ENCODE measurements around the gene CNTNAP2.
"Not testable (repeated sequence)": the region's sequence is repeated elsewhere in the genome, so short reads cannot be mapped to it uniquely, and the experiment has no call there.

CNTNAP2 gene

GRCh38 chr7:146889806-146890555, 773.4 kb downstream of the CNTNAP2 start:
- DNase-seq (ENCODE audit: low read depth): no peak

- DNase-seq (ENCODE audit: low read depth): no peak
Observed at GRCh38 chr7:146892151-146892550, 775.5 kb downstream of the CNTNAP2 start.

- no peak for DNase-seq (ENCODE audit: low read depth)
Observed at GRCh38 chr7:146894927-146895326, 778.3 kb downstream of the CNTNAP2 start.

- no peak for DNase-seq (ENCODE audit: low read depth)
Observed at GRCh38 chr7:146902266-146902665, 785.7 kb downstream of the CNTNAP2 start.

- DNase-seq (ENCODE audit: low read depth): no peak
Observed at GRCh38 chr7:146902728-146903127, 786.1 kb downstream of the CNTNAP2 start.

- DNase-seq (ENCODE audit: low read depth): not testable (repeated sequence)
Observed at GRCh38 chr7:146905746-146906145, 789.1 kb downstream of the CNTNAP2 start.

GRCh38 chr7:146922782-146923181, 806.2 kb downstream of the CNTNAP2 start:
- no peak for DNase-seq (ENCODE audit: low read depth)

- DNase-seq (ENCODE audit: low read depth): no peak
Observed at GRCh38 chr7:146926841-146927240, 810.2 kb downstream of the CNTNAP2 start.

GRCh38 chr7:146937836-146938235, 821.2 kb downstream of the CNTNAP2 start:
- DNase-seq (ENCODE audit: low read depth): no peak

- no peak for DNase-seq (ENCODE audit: low read depth)
Observed at GRCh38 chr7:146943483-146943882, 826.9 kb downstream of the CNTNAP2 start.

GRCh38 chr7:146948703-146949102, 832.1 kb downstream of the CNTNAP2 start:
- no peak for DNase-seq (ENCODE audit: low read depth)

- no peak for DNase-seq (ENCODE audit: low read depth)
Observed at GRCh38 chr7:146956321-146956720, 839.7 kb downstream of the CNTNAP2 start.

GRCh38 chr7:146956853-146957252, 840.3 kb downstream of the CNTNAP2 start:
- DNase-seq (ENCODE audit: low read depth): no peak

GRCh38 chr7:146960773-146961391, 844.3 kb downstream of the CNTNAP2 start:
- no peak for DNase-seq (ENCODE audit: low read depth)

GRCh38 chr7:146961617-146962016, 845.0 kb downstream of the CNTNAP2 start:
- no peak for DNase-seq (ENCODE audit: low read depth)

- no peak for DNase-seq (ENCODE audit: low read depth)
Observed at GRCh38 chr7:146966274-146966673, 849.7 kb downstream of the CNTNAP2 start.

- DNase-seq (ENCODE audit: low read depth): no peak
Observed at GRCh38 chr7:146982482-146982881, 865.9 kb downstream of the CNTNAP2 start.

- DNase-seq (ENCODE audit: low read depth): no peak
Observed at GRCh38 chr7:146991596-146991995, 875.0 kb downstream of the CNTNAP2 start.

GRCh38 chr7:146993764-146994163, 877.2 kb downstream of the CNTNAP2 start:
- no peak for DNase-seq (ENCODE audit: low read depth)

- DNase-seq (ENCODE audit: low read depth): no peak
Observed at GRCh38 chr7:147008530-147008929, 891.9 kb downstream of the CNTNAP2 start.

- no peak for DNase-seq (ENCODE audit: low read depth)
Observed at GRCh38 chr7:147012666-147013065, 896.1 kb downstream of the CNTNAP2 start.

GRCh38 chr7:147013825-147014224, 897.2 kb downstream of the CNTNAP2 start:
- DNase-seq (ENCODE audit: low read depth): no peak

GRCh38 chr7:147014286-147014955, 897.8 kb downstream of the CNTNAP2 start:
- no peak for DNase-seq (ENCODE audit: low read depth)
